K562 (cell line): ENCODE measurements around the gene UBE2A. TPM values are rescaled to one million over a fixed set of nuclear protein-coding genes. Genes with fewer than 3 reads are reported as not detected.

Experiments used
- CCAR2 ChIP-seq: fragments of 200-400 bp; formaldehyde crosslinking; IDR thresholded peaks from 2 replicates; pipeline ENCODE4 v1.6.1; 2017; ENCODE audit warnings: mild to moderate bottlenecking, low read depth, low read length
- CHAMP1 ChIP-seq: fragments of 450-650 bp; IDR thresholded peaks from 2 replicates; pipeline ENCODE4 v1.6.1; 2016; ENCODE audit warnings: mild to moderate bottlenecking
- CHD1 ChIP-seq: fragments of 200-600 bp; sonication (generic); IDR thresholded peaks from one replicate; pipeline ENCODE4 v1.6.1; 2012; ENCODE audit warnings: mild to moderate bottlenecking, moderate library complexity, low read length, inconsistent platforms
- CHD2 ChIP-seq: IDR thresholded peaks from 2 replicates; pipeline ENCODE4 v1.6.1; 2011; ENCODE audit warnings: low read depth, low read length
- HMGN3 ChIP-seq: IDR thresholded peaks from 2 replicates; pipeline ENCODE4 v1.6.1; 2011; ENCODE audit warnings: borderline replicate concordance, low read depth, mild to moderate bottlenecking, mixed read lengths, low read length; ENCODE audit not compliant: insufficient read length; ENCODE audit errors: extremely low read depth
- KDM4B ChIP-seq, 2 experiments: fragments of 450-650 bp in 1 of 2; sonication (generic) in 1 of 2; IDR thresholded peaks; 2 replicates each; pipeline ENCODE4 v1.6.1; 2016 to 2017; ENCODE audit warnings: borderline replicate concordance in 2 of 2, antibody characterized with exemption in 1 of 2, low read depth in 1 of 2, mild to moderate bottlenecking in 1 of 2
- MCM2 ChIP-seq: fragments of 450-650 bp; IDR thresholded peaks from 2 replicates; pipeline ENCODE4 v1.6.1; 2017; ENCODE audit warnings: low read depth, mild to moderate bottlenecking
- MTF1 ChIP-seq: fragments of 250-450 bp; sonication (Bioruptor Pico); IDR thresholded peaks from 2 replicates; pipeline ENCODE4 v1.9.0; 2021; ENCODE audit warnings: moderate library complexity, mild to moderate bottlenecking, inconsistent platforms, borderline replicate concordance
- PKNOX1 ChIP-seq: fragments of 450-650 bp; IDR thresholded peaks from 2 replicates; pipeline ENCODE4 v1.6.1; 2016
- RBBP5 ChIP-seq: fragments of 200-600 bp; sonication (generic); IDR thresholded peaks from 2 replicates; pipeline ENCODE4 v1.6.1; 2012; ENCODE audit warnings: borderline replicate concordance, mild to moderate bottlenecking, low read length, control low read depth, inconsistent platforms; ENCODE audit not compliant: insufficient read depth, poor library complexity, severe bottlenecking
- SETDB1 ChIP-seq: IDR thresholded peaks from one replicate; pipeline ENCODE4 v1.6.1; 2012; ENCODE audit warnings: low read length, control low read depth, inconsistent platforms
- TGIF2 ChIP-seq: sonication (generic); formaldehyde crosslinking; IDR thresholded peaks from 2 replicates; pipeline ENCODE4 v1.8.1; 2022; ENCODE audit warnings: mild to moderate bottlenecking, missing genetic modification reagents, moderate library complexity
- TRIM25 ChIP-seq: fragments of 450-650 bp; IDR thresholded peaks from 2 replicates; pipeline ENCODE4 v1.7.0; 2016; ENCODE audit warnings: borderline replicate concordance
- TRIM28 ChIP-seq: fragments of 450-650 bp; IDR thresholded peaks from 2 replicates; pipeline ENCODE4 v1.6.1; 2017
- XRCC3 ChIP-seq: fragments of 450-650 bp; IDR thresholded peaks from 2 replicates; pipeline ENCODE4 v1.6.1; 2017; ENCODE audit warnings: mild to moderate bottlenecking, moderate library complexity
- ZBTB9 ChIP-seq: fragments of 450-650 bp; formaldehyde crosslinking; IDR thresholded peaks from 2 replicates; pipeline ENCODE4 v1.4.0; 2020; ENCODE audit warnings: mild to moderate bottlenecking, moderate library complexity
- ZNF316 ChIP-seq: fragments of 450-650 bp; IDR thresholded peaks from 2 replicates; pipeline ENCODE4 v1.6.1; 2016
- ZNF395 ChIP-seq: fragments of 200-800 bp; sonication (Bioruptor generic); IDR thresholded peaks from 2 replicates; pipeline ENCODE4 v1.6.1; 2017; ENCODE audit warnings: missing genetic modification characterization, missing compliant biosample characterization
- ZNF583 ChIP-seq: fragments of 250-450 bp; sonication (Bioruptor Pico); IDR thresholded peaks from 2 replicates; pipeline ENCODE4 v1.4.0; 2020
- ZNF668 ChIP-seq: fragments of 250-450 bp; sonication (Bioruptor Pico); IDR thresholded peaks from 2 replicates; pipeline ENCODE4 v1.8.0; 2022; ENCODE audit warnings: mild to moderate bottlenecking, inconsistent platforms
- polyA plus RNA-seq, 8 experiments: library from polyadenylated mRNA; depleted of rRNA in 4 of 8; stranded (reverse) in 5 of 8; unstranded in 3 of 8; fragments of >200 nt; fragmentation: Nextera tagmentation in 2 of 8; fragmentation: Illumina TruSeq in 1 of 8; extraction: Ambion mirVana in 2 of 8; extraction: Trizol in 1 of 8; gene quantifications; 2 replicates each; pipeline versions ENCODE4 v1.2.1 to v1.2.3, GENCODE V29; 2011 to 2014; ENCODE audit warnings: inconsistent platforms in 1 of 8, missing spikeins in 1 of 8
- total RNA-seq, 7 experiments: library from RNA; depleted of rRNA in 6 of 7; stranded (reverse); fragments of >200 nt in 6 of 7; fragmentation: Illumina TruSeq in 2 of 7; extraction: Trizol in 2 of 7; gene quantifications; 2 replicates each; pipeline versions ENCODE4 v1.2.1 to v1.2.3, GENCODE V29; 2011 to 2021; ENCODE audit warnings: low replicate concordance in 1 of 7

The UBE2A gene
- total and polyA plus RNA-seq, 9 of the 15 experiments (the other 6 are each of a cell fraction or from before 2014, with no cell fraction given), result 21.6 to 87.6 (median 47.8) TPM

- no peak for TF ChIP-seq CHAMP1
- TF ChIP-seq TRIM25, result no peak
- peak; percentile 60 for TF ChIP-seq PKNOX1
- TF ChIP-seq ZNF316, result no peak
- TF ChIP-seq RBBP5, result no peak
- TF ChIP-seq KDM4B (IDR thresholded peaks at IDR 0.05; ENCODE audit: borderline replicate concordance in 2 of 2, low read depth in 1 of 2), result no peak
- TF ChIP-seq ZNF395 (CRISPR knock-in tag), result no peak
- no peak for TF ChIP-seq XRCC3
- no peak for TF ChIP-seq CCAR2
- no peak for TF ChIP-seq HMGN3
- peak; percentile 80 for TF ChIP-seq CHD1
- TF ChIP-seq TGIF2 (CRISPR knock-in tag), result no peak
- TF ChIP-seq MCM2, result no peak
- TF ChIP-seq CHD2, result no peak
- TF ChIP-seq SETDB1, result no peak
- TF ChIP-seq ZNF668 (CRISPR knock-in tag), result no peak
- TF ChIP-seq ZBTB9 (CRISPR knock-in tag), result no peak
- TF ChIP-seq TRIM28, result no peak
- TF ChIP-seq MTF1, result no peak
- no peak for TF ChIP-seq ZNF583
These were observed 31.3 kb downstream of the UBE2A start (continued) for GRCh38 chrX:119605464-119606279.
